ENCODE data around the gene METAP1D.

DNA sequence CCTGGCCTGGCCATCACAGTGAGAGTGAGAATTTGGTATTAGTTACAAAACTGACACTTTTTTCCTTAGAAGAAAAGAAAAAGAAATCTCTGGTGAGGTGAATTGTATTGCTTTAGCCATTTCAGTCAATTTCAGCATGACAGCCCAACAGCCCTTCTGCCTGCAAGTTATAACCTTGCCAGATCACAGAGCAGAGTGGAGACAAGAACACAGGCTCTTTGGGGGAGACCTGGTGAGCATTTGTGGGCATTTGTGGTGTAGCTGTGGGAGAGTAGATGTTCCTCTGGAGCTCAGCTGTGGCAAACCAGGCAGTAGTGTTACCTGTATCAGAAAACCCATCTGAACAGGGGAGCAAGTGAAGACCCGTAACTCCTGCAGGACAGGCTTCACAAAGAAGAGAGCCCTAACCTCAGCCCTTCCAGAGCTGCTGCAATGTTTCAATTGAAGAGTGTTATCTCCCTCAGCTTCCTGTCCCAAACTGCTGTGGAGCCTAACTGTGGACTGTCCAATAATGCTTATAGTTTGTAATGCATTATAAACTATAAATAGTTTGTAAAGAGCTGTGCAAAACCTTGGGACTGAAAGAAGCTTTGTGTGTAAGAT is 62.8 kb downstream of the METAP1D start:
- TF ChIP-seq POLR2A (IDR thresholded peaks at IDR 0.05) = no peak
- TF ChIP-seq, protein P1, sequence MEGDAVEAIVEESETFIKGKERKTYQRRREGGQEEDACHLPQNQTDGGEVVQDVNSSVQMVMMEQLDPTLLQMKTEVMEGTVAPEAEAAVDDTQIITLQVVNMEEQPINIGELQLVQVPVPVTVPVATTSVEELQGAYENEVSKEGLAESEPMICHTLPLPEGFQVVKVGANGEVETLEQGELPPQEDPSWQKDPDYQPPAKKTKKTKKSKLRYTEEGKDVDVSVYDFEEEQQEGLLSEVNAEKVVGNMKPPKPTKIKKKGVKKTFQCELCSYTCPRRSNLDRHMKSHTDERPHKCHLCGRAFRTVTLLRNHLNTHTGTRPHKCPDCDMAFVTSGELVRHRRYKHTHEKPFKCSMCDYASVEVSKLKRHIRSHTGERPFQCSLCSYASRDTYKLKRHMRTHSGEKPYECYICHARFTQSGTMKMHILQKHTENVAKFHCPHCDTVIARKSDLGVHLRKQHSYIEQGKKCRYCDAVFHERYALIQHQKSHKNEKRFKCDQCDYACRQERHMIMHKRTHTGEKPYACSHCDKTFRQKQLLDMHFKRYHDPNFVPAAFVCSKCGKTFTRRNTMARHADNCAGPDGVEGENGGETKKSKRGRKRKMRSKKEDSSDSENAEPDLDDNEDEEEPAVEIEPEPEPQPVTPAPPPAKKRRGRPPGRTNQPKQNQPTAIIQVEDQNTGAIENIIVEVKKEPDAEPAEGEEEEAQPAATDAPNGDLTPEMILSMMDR (IDR thresholded peaks at IDR 0.05) = no peak

All from suprapubic skin (tissue), 3 donors.